ENCODE data around the gene GCG.

GCG gene

GRCh38 chr2:162115076-162115475 is 37.0 kb downstream of the GCG start:
- DNase-seq (ENCODE audit: low read depth): no peak

GRCh38 chr2:162114271-162114670 is 37.8 kb downstream of the GCG start:
- H3K4me3 ChIP-seq (ENCODE audit: low read depth, low read length): no peak overlapping the region
- no peak for TF ChIP-seq CTCF (IDR thresholded peaks at IDR 0.05; ENCODE audit: control insufficient read depth, extremely low read depth, insufficient read depth)
- DNase-seq (ENCODE audit: low read depth): no peak

More at GRCh38 chr2:162115076-162115475, 37.0 kb downstream of the GCG start:
- H3K4me3 ChIP-seq (ENCODE audit: low read depth, low read length): no peak overlapping the region
- no peak for TF ChIP-seq CTCF (IDR thresholded peaks at IDR 0.05; ENCODE audit: control insufficient read depth, extremely low read depth, insufficient read depth)

- TF ChIP-seq CTCF (IDR thresholded peaks at IDR 0.05; ENCODE audit: control insufficient read depth, extremely low read depth, insufficient read depth): no peak
- no peak overlapping the region for H3K4me3 ChIP-seq (ENCODE audit: low read depth, low read length)
- no peak for DNase-seq (ENCODE audit: low read depth)
Observed at GRCh38 chr2:162113776-162114168, 38.3 kb downstream of the GCG start.

GRCh38 chr2:162113088-162113775 is 38.8 kb downstream of the GCG start:
- DNase-seq (ENCODE audit: low read depth): no peak
- TF ChIP-seq CTCF (IDR thresholded peaks at IDR 0.05; ENCODE audit: control insufficient read depth, extremely low read depth, insufficient read depth): no peak
- no peak overlapping the region for H3K4me3 ChIP-seq (ENCODE audit: low read depth, low read length)

GRCh38 chr2:162111958-162112850 is 39.8 kb downstream of the GCG start:
- DNase-seq (ENCODE audit: low read depth): no peak
- H3K4me3 ChIP-seq (ENCODE audit: low read depth, low read length): no peak overlapping the region
- TF ChIP-seq CTCF (IDR thresholded peaks at IDR 0.05; ENCODE audit: control insufficient read depth, extremely low read depth, insufficient read depth): no peak

- no peak for DNase-seq (ENCODE audit: low read depth)
- TF ChIP-seq CTCF (IDR thresholded peaks at IDR 0.05; ENCODE audit: control insufficient read depth, extremely low read depth, insufficient read depth): no peak
- H3K4me3 ChIP-seq (ENCODE audit: low read depth, low read length): no peak overlapping the region
Observed at GRCh38 chr2:162107361-162107901, 44.6 kb downstream of the GCG start.

Data from LNCaP clone FGC (cell line).